Loucy (cell line): ENCODE data around the gene TNFAIP8L2.

ENCODE experiments used
- CTCF ChIP-seq: fragments of 200-600 bp; sonication (generic); conservative IDR thresholded peaks from 2 replicates; pipeline ENCODE4 v1.5.1; 2014; ENCODE audit warnings: mild to moderate bottlenecking, antibody characterized with exemption, low read length
- EZH2phosphoT487 ChIP-seq: fragments of 200-600 bp; IDR thresholded peaks from 2 replicates; pipeline ENCODE4 v1.6.1; 2018; ENCODE audit warnings: antibody characterized with exemption, mild to moderate bottlenecking, moderate library complexity, borderline replicate concordance

- TF ChIP-seq CTCF, result no peak
- no peak for TF ChIP-seq EZH2phosphoT487
These were observed 21.5 kb upstream of the TNFAIP8L2 start for GRCh38 chr1:151134991-151135390.
